Cardiac fibroblast (primary cell): ENCODE results near the gene CDK5RAP1.

Experiments used
- DNase-seq, 2 donors: peaks; one replicate each; pipeline versions ENCODE4 v3.0.0 to v3.0.0-alpha.2; 2010; ENCODE audit warnings: low read depth in 2 of 2
- H3K4me3 ChIP-seq, 2 donors: replicated peaks in 1 of 2; 1 replicate in 1 of 2; 2 replicates in 1 of 2; pipeline ENCODE4 v1.5.1; 2011; ENCODE audit warnings: low read depth in 2 of 2, low read length in 2 of 2, mild to moderate bottlenecking in 2 of 2, moderate library complexity in 1 of 2
- TF ChIP-seq, protein P1 (sequence below): IDR thresholded peaks from one replicate; pipeline ENCODE4 v1.5.1; 2011; ENCODE audit warnings: low read depth, mild to moderate bottlenecking, low read length, inconsistent platforms

The CDK5RAP1 gene

DNA sequence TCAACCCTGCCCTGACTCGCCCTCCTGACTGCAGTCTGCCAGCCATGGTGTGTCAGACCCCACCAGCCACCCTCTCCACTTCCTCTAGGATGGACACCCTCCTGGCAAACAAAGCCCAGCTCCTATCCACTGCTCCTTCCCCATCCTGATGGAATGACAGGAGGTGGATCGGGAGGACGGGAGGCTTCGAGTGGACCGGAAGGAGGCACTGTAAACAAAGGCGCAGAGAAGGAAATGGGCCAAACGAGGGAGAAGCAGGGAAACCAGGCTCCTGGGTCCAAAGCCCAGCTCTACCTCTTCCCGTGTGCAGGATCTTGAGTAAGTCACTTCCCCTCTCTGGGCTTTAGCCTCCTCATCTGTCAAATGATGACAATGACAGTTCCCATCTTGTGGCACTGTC lies 78.1 kb downstream of the CDK5RAP1 start:
- TF ChIP-seq, protein P1, sequence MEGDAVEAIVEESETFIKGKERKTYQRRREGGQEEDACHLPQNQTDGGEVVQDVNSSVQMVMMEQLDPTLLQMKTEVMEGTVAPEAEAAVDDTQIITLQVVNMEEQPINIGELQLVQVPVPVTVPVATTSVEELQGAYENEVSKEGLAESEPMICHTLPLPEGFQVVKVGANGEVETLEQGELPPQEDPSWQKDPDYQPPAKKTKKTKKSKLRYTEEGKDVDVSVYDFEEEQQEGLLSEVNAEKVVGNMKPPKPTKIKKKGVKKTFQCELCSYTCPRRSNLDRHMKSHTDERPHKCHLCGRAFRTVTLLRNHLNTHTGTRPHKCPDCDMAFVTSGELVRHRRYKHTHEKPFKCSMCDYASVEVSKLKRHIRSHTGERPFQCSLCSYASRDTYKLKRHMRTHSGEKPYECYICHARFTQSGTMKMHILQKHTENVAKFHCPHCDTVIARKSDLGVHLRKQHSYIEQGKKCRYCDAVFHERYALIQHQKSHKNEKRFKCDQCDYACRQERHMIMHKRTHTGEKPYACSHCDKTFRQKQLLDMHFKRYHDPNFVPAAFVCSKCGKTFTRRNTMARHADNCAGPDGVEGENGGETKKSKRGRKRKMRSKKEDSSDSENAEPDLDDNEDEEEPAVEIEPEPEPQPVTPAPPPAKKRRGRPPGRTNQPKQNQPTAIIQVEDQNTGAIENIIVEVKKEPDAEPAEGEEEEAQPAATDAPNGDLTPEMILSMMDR = no peak
- no peak for DNase-seq
- no peak overlapping the region for H3K4me3 ChIP-seq

GRCh38 chr20:33322456-33322855 lies 78.9 kb downstream of the CDK5RAP1 start:
- H3K4me3 ChIP-seq = no peak overlapping the region
- TF ChIP-seq, protein P1 = no peak
- no peak for DNase-seq

GRCh38 chr20:33320006-33320405 lies 81.3 kb downstream of the CDK5RAP1 start:
- TF ChIP-seq, protein P1 = no peak
- no peak overlapping the region for H3K4me3 ChIP-seq
- no peak for DNase-seq

GRCh38 chr20:33318096-33318429 lies 83.3 kb downstream of the CDK5RAP1 start:
- no peak for DNase-seq
- no peak overlapping the region for H3K4me3 ChIP-seq
- TF ChIP-seq, protein P1 = no peak

GRCh38 chr20:33317424-33318095 lies 83.8 kb downstream of the CDK5RAP1 start:
- H3K4me3 ChIP-seq = no peak overlapping the region
- no peak for DNase-seq
- TF ChIP-seq, protein P1 = no peak

- TF ChIP-seq, protein P1 = no peak
- DNase-seq = no peak
- H3K4me3 ChIP-seq = no peak overlapping the region
Measured at GRCh38 chr20:33316958-33317357, 84.4 kb downstream of the CDK5RAP1 start.

GRCh38 chr20:33316343-33316742 lies 85.0 kb downstream of the CDK5RAP1 start:
- H3K4me3 ChIP-seq = no peak overlapping the region
- TF ChIP-seq, protein P1 = no peak
- no peak for DNase-seq
